Tibial nerve (tissue), 4 donors: ENCODE measurements around the gene C1D.

Source experiments
- EP300 ChIP-seq, 2 donors: sonication (generic); formaldehyde crosslinking; IDR thresholded peaks; one replicate each; pipeline ENCODE4 v1.6.1; 2017; ENCODE audit warnings: antibody characterized with exemption in 2 of 2, mild to moderate bottlenecking in 1 of 2
- TF ChIP-seq, protein P1 (sequence below), 5 experiments: fragments of 200-600 bp in 3 of 5; fragments of 450-650 bp in 2 of 5; sonication (generic) in 3 of 5; IDR thresholded peaks; one replicate each; pipeline ENCODE4 v1.5.1; 2016 to 2019; ENCODE audit warnings: antibody characterized with exemption in 5 of 5, mild to moderate bottlenecking in 3 of 5, moderate library complexity in 2 of 5

DNA sequence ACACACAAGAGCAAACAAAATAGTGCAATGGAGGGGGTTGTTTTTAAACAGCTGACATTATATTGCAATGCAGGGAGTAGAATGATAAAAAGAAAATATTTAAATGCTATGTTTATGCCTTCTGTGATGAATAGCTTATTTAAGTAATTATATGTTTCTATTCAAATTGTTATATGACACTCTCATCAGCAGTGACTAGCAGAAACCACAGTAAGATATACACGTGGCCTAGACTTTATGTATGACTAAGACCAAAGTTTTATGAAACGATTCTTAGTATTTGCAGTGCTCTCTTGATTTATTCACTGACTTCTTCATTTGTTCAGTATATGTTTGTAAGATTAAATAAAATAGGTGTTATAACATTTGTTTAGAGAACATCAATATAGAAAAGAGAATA is 26.1 kb upstream of the C1D start:
- TF ChIP-seq EP300 (IDR thresholded peaks at IDR 0.05), result no peak
- TF ChIP-seq, protein P1, sequence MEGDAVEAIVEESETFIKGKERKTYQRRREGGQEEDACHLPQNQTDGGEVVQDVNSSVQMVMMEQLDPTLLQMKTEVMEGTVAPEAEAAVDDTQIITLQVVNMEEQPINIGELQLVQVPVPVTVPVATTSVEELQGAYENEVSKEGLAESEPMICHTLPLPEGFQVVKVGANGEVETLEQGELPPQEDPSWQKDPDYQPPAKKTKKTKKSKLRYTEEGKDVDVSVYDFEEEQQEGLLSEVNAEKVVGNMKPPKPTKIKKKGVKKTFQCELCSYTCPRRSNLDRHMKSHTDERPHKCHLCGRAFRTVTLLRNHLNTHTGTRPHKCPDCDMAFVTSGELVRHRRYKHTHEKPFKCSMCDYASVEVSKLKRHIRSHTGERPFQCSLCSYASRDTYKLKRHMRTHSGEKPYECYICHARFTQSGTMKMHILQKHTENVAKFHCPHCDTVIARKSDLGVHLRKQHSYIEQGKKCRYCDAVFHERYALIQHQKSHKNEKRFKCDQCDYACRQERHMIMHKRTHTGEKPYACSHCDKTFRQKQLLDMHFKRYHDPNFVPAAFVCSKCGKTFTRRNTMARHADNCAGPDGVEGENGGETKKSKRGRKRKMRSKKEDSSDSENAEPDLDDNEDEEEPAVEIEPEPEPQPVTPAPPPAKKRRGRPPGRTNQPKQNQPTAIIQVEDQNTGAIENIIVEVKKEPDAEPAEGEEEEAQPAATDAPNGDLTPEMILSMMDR (IDR thresholded peaks at IDR 0.05), result no peak
